H9 (cell line): ENCODE results near the gene FANK1. TPM values are rescaled to one million over a fixed set of nuclear protein-coding genes. Genes with fewer than 3 reads are reported as not detected.

ENCODE experiments used
- DNase-seq: peaks from one replicate; pipeline ENCODE4 v3.0.0-alpha.2; 2017
- H2AFZ ChIP-seq: one replicate; pipeline ENCODE4 v1.6.1; 2013; ENCODE audit warnings: mild to moderate bottlenecking, low read length, control low read depth, moderate library complexity
- H2AK5ac ChIP-seq: 2 replicates; pipeline ENCODE4 v1.6.1; 2013; ENCODE audit warnings: low read length, control low read depth, mixed read lengths; ENCODE audit not compliant: insufficient read length
- H2BK120ac ChIP-seq: one replicate; pipeline ENCODE4 v1.6.1; 2013; ENCODE audit warnings: low read depth, mild to moderate bottlenecking, low read length, control low read depth, inconsistent platforms; ENCODE audit not compliant: poor library complexity, severe bottlenecking
- H2BK12ac ChIP-seq: 2 replicates; pipeline ENCODE4 v1.6.1; 2013; ENCODE audit warnings: low read length, control low read depth, mixed read lengths, low read depth; ENCODE audit not compliant: insufficient read length
- H2BK15ac ChIP-seq: 2 replicates; pipeline ENCODE4 v1.6.1; 2013; ENCODE audit warnings: low read depth, low read length, control low read depth
- H2BK20ac ChIP-seq: one replicate; pipeline ENCODE4 v1.6.1; 2013; ENCODE audit warnings: low read depth, mild to moderate bottlenecking, low read length, control low read depth, inconsistent platforms; ENCODE audit not compliant: poor library complexity, severe bottlenecking
- H2BK5ac ChIP-seq: 2 replicates; pipeline ENCODE4 v1.6.1; 2013; ENCODE audit warnings: low read length, control low read depth, mixed read lengths; ENCODE audit not compliant: insufficient read length
- H3K14ac ChIP-seq: 2 replicates; pipeline ENCODE4 v1.6.1; 2013; ENCODE audit warnings: low read length, control low read depth; ENCODE audit not compliant: insufficient read depth
- H3K18ac ChIP-seq: 2 replicates; pipeline ENCODE4 v1.6.1; 2013; ENCODE audit warnings: low read depth, mild to moderate bottlenecking, mixed read lengths, low read length, control low read depth; ENCODE audit not compliant: insufficient read length
- H3K23ac ChIP-seq: 2 replicates; pipeline ENCODE4 v1.6.1; 2013; ENCODE audit warnings: low read length, control low read depth, mixed read lengths, low read depth; ENCODE audit not compliant: insufficient read length
- H3K23me2 ChIP-seq: 2 replicates; pipeline ENCODE4 v1.6.1; 2013; ENCODE audit warnings: low read depth, mild to moderate bottlenecking, mixed read lengths, low read length, control low read depth; ENCODE audit not compliant: insufficient read length, poor library complexity, severe bottlenecking
- H3K27ac ChIP-seq: 2 replicates; pipeline ENCODE4 v1.5.1; 2013; ENCODE audit warnings: low read length, control low read depth, mixed read lengths, low read depth; ENCODE audit not compliant: insufficient read length
- H3K27me3 ChIP-seq: 2 replicates; pipeline ENCODE4 v1.6.1; 2013; ENCODE audit warnings: low read length, control low read depth, inconsistent platforms; ENCODE audit not compliant: insufficient read depth
- H3K4ac ChIP-seq: 2 replicates; pipeline ENCODE4 v1.6.1; 2013; ENCODE audit warnings: low read depth, mild to moderate bottlenecking, control low read depth, inconsistent platforms, low read length, moderate library complexity
- H3K4me1 ChIP-seq: 2 replicates; pipeline ENCODE4 v1.6.1; 2013; ENCODE audit warnings: low read length, control low read depth, inconsistent platforms; ENCODE audit not compliant: insufficient read depth
- H3K4me2 ChIP-seq: 2 replicates; pipeline ENCODE4 v1.6.1; 2013; ENCODE audit warnings: low read length, control low read depth, mixed read lengths; ENCODE audit not compliant: insufficient read length, insufficient read depth
- H3K56ac ChIP-seq: 2 replicates; pipeline ENCODE4 v1.6.1; 2013; ENCODE audit warnings: low read depth, mild to moderate bottlenecking, mixed read lengths, low read length, control low read depth; ENCODE audit not compliant: insufficient read length
- H3K79me1 ChIP-seq: 2 replicates; pipeline ENCODE4 v1.6.1; 2013; ENCODE audit warnings: low read depth, mild to moderate bottlenecking, moderate library complexity, low read length, control low read depth, inconsistent platforms; ENCODE audit not compliant: insufficient read depth, poor library complexity, severe bottlenecking
- H3K79me2 ChIP-seq: 2 replicates; pipeline ENCODE4 v1.6.1; 2013; ENCODE audit warnings: low read length, control low read depth, inconsistent platforms; ENCODE audit not compliant: insufficient read depth
- H3K9ac ChIP-seq: 2 replicates; pipeline ENCODE4 v1.6.1; 2013; ENCODE audit warnings: low read length, control low read depth, mixed read lengths; ENCODE audit not compliant: insufficient read length; ENCODE audit errors: extremely low read depth
- H3K9me3 ChIP-seq: one replicate; pipeline ENCODE4 v1.6.1; 2013; ENCODE audit warnings: low read depth, low read length, inconsistent platforms; ENCODE audit not compliant: control insufficient read depth
- H3T11ph ChIP-seq: one replicate; pipeline ENCODE4 v1.6.1; 2013; ENCODE audit warnings: mild to moderate bottlenecking, low read length, control low read depth, inconsistent platforms
- H4K20me1 ChIP-seq: one replicate; pipeline ENCODE4 v1.6.1; 2013; ENCODE audit not compliant: control insufficient read depth, insufficient read length, insufficient read depth
- H4K5ac ChIP-seq: 2 replicates; pipeline ENCODE4 v1.6.1; 2013; ENCODE audit warnings: low read depth, mild to moderate bottlenecking, mixed read lengths, low read length, control low read depth; ENCODE audit not compliant: insufficient read length
- H4K8ac ChIP-seq: replicated peaks from 2 replicates; pipeline ENCODE4 v1.6.1; 2013; ENCODE audit warnings: low read length, control low read depth, mixed read lengths, low read depth; ENCODE audit not compliant: insufficient read length
- H4K91ac ChIP-seq: 2 replicates; pipeline ENCODE4 v1.6.1; 2013; ENCODE audit warnings: low read depth, mild to moderate bottlenecking, moderate library complexity, mixed read lengths, low read length, control low read depth; ENCODE audit not compliant: insufficient read length
- H3K27ac Mint-ChIP-seq, 3 experiments: 2 replicates in 2 of 3; 3 replicates in 1 of 3; pipeline ENCODE4 v1.8.0; 2020 to 2021; ENCODE audit warnings: mixed read lengths in 3 of 3, mild to moderate bottlenecking in 1 of 3, moderate library complexity in 1 of 3
- H3K27me3 Mint-ChIP-seq: 2 replicates; pipeline ENCODE4 v1.8.0; 2021; ENCODE audit warnings: low read depth, mild to moderate bottlenecking, moderate library complexity, mixed read lengths
- H3K36me3 Mint-ChIP-seq, 3 experiments: 2 replicates in 2 of 3; 3 replicates in 1 of 3; pipeline ENCODE4 v1.8.0; 2020 to 2021; ENCODE audit warnings: low read depth in 3 of 3, mixed read lengths in 3 of 3; ENCODE audit not compliant: insufficient read depth in 1 of 3
- H3K4me1 Mint-ChIP-seq, 2 experiments: 2 replicates each; pipeline ENCODE4 v1.8.0; 2020; ENCODE audit warnings: mixed read lengths in 2 of 2
- H3K4me3 Mint-ChIP-seq, 2 experiments: 2 replicates in 1 of 2; 3 replicates in 1 of 2; pipeline ENCODE4 v1.8.0; 2020 to 2021; ENCODE audit warnings: mild to moderate bottlenecking in 2 of 2, mixed read lengths in 2 of 2, moderate library complexity in 1 of 2
- H3K9me3 Mint-ChIP-seq, 2 experiments: 2 replicates in 1 of 2; 3 replicates in 1 of 2; pipeline ENCODE4 v1.8.0; 2020; ENCODE audit warnings: mild to moderate bottlenecking in 2 of 2, mixed read lengths in 2 of 2, moderate library complexity in 1 of 2
- CTCF ChIP-seq: fragments of 200-600 bp; sonication (generic); conservative IDR thresholded peaks from 3 replicates; pipeline ENCODE4 v1.8.0; 2021; ENCODE audit warnings: antibody characterized with exemption, mild to moderate bottlenecking
- WGBS: extraction: QIAGEN DNeasy Blood & Tissue Kit; methylation state at CpG from one replicate; pipeline ENCODE4 v1.1.7; 2013; ENCODE audit warnings: missing lambda C conversion rate, low lambda C conversion rate, mixed read lengths; ENCODE audit not compliant: insufficient read length; ENCODE audit errors: extremely low coverage; 5-methylcytosine and 5-hydroxymethylcytosine counted together
- total RNA-seq: library from RNA; stranded (reverse); gene quantifications from 2 replicates; pipeline ENCODE4 v1.2.1, GENCODE V29; 2021

Gene FANK1
- total RNA-seq, 1 experiment from 2014 or later = 0.68 TPM

- Histone ChIP-seq H3K4me1 (peaks cover 7% of the 10 kb centered on the region), H3K27me3 (no peaks in the 10 kb centered on the region), H3K9me3 (peaks cover 13% of the 10 kb centered on the region), H2AFZ (no peak overlapping the region), H3K23ac (no peak overlapping the region), H3K79me1 (no peaks in the 10 kb centered on the region), H3T11ph (no peak overlapping the region), H3K56ac (no peak overlapping the region), H3K14ac (no peak overlapping the region), H3K23me2 (peaks cover 2% of the 10 kb centered on the region), H3K4ac (no peak overlapping the region), H4K5ac (no peak overlapping the region), H3K9ac (no peak overlapping the region), H4K91ac (no peak overlapping the region), H3K18ac (no peak overlapping the region), H4K8ac (no peak overlapping the region), H2BK20ac (no peak overlapping the region), H2BK12ac (no peak overlapping the region), H3K79me2 (no peaks in the 10 kb centered on the region), H2AK5ac (no peak overlapping the region), H2BK120ac (no peak overlapping the region), H4K20me1 (no peaks in the 10 kb centered on the region), H2BK15ac (no peak overlapping the region), H3K27ac (no peak overlapping the region), H2BK5ac (no peak overlapping the region), H3K4me2 (no peak overlapping the region)
- WGBS = no CpG with 5 or more reads among the region's 11 CpGs
- Mint-ChIP-seq H3K4me3 (no peak overlapping the region), H3K27ac (no peak overlapping the region), H3K4me1 (peaks cover 27 to 28% of the 10 kb centered on the region in 2 experiments), H3K36me3 (peaks cover 46 to 52% (median 48%) of the 10 kb centered on the region in 3 experiments), H3K9me3 (peaks cover 25 to 33% of the 10 kb centered on the region in 2 experiments), H3K27me3 (peaks cover 10% of the 10 kb centered on the region)
- TF ChIP-seq CTCF = no peak
- no peak for DNase-seq
Observed at GRCh38 chr10:125878957-125879835, 17.2 kb upstream of the FANK1 start.
